HG02588 (cell line): ENCODE measurements around the gene C6orf163.

Experiments used
- ATAC-seq: cut with Tn5 transposase; IDR thresholded peaks from one replicate; pipeline ENCODE4 v1.9.1; 2021; ENCODE audit warnings: mild to moderate bottlenecking, moderate library complexity; ENCODE audit not compliant: unreplicated experiment

The C6orf163 gene

GRCh38 chr6:87408721-87409155 lies 64.1 kb downstream of the C6orf163 start:
- no peak for ATAC-seq
